SK-N-SH treated with all-trans-retinoic acid at 6 μM for 48 hours (cell line): ENCODE data around the gene DOK6.

ENCODE experiments used
- CREB5 ChIP-seq: fragments of 250-450 bp; sonication (Bioruptor Pico); IDR thresholded peaks from 2 replicates; pipeline ENCODE4 v1.5.1; 2020; ENCODE audit warnings: low read depth, mild to moderate bottlenecking, moderate library complexity
- ZC3H10 ChIP-seq: fragments of 250-450 bp; sonication (Bioruptor Pico); IDR thresholded peaks from 2 replicates; pipeline ENCODE4 v1.5.1; 2021; ENCODE audit warnings: mild to moderate bottlenecking, moderate library complexity
- TF ChIP-seq, protein P1 (sequence below): fragments of 250-450 bp; sonication (Bioruptor Pico); IDR thresholded peaks from 2 replicates; pipeline ENCODE4 v1.8.0; 2021; ENCODE audit warnings: low read depth, mild to moderate bottlenecking, moderate library complexity, borderline replicate concordance

- TF ChIP-seq ZC3H10 (CRISPR knock-in tag) = no peak
- TF ChIP-seq, protein P1, sequence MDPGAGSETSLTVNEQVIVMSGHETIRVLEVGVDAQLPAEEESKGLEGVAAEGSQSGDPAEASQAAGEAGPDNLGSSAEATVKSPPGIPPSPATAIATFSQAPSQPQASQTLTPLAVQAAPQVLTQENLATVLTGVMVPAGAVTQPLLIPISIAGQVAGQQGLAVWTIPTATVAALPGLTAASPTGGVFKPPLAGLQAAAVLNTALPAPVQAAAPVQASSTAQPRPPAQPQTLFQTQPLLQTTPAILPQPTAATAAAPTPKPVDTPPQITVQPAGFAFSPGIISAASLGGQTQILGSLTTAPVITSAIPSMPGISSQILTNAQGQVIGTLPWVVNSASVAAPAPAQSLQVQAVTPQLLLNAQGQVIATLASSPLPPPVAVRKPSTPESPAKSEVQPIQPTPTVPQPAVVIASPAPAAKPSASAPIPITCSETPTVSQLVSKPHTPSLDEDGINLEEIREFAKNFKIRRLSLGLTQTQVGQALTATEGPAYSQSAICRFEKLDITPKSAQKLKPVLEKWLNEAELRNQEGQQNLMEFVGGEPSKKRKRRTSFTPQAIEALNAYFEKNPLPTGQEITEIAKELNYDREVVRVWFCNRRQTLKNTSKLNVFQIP (CRISPR knock-in tag) = no peak
- TF ChIP-seq CREB5 (CRISPR knock-in tag) = no peak
These were observed 316.9 kb downstream of the DOK6 start for GRCh38 chr18:69717586-69717985.
